Calu3 (cell line): Measurements from ENCODE around the gene CNPY1. TPM values are rescaled to one million over a fixed set of nuclear protein-coding genes. Genes with fewer than 3 reads are reported as not detected.

Experiments used
- BruUV-seq: library from RNA; stranded (reverse); fragments of 400-500 nt; replicated peaks from 2 replicates; lab custom pipeline; 2021; lab: Mats Ljungman, UMichigan
- CTCF ChIA-PET: fragments of 300-600 bp; sonication (Branson Sonifier 250); formaldehyde crosslinking; loops from one replicate; lab custom pipeline; 2022; ENCODE audit warnings: antibody characterized with exemption; lab: Charles Lee
- DNase-seq: peaks from one replicate; pipeline ENCODE4 v3.0.0; 2022
- H3K27ac Mint-ChIP-seq: one replicate; pipeline ENCODE4 v1.8.0; 2022; ENCODE audit warnings: mixed read lengths; ENCODE audit not compliant: unreplicated experiment
- H3K27me3 Mint-ChIP-seq: one replicate; pipeline ENCODE4 v1.8.0; 2022; ENCODE audit warnings: mixed read lengths; ENCODE audit not compliant: unreplicated experiment
- H3K36me3 Mint-ChIP-seq: one replicate; pipeline ENCODE4 v1.8.0; 2022; ENCODE audit warnings: mild to moderate bottlenecking, moderate library complexity, mixed read lengths; ENCODE audit not compliant: insufficient read depth, unreplicated experiment
- H3K4me1 Mint-ChIP-seq: one replicate; pipeline ENCODE4 v1.8.0; 2022; ENCODE audit warnings: mild to moderate bottlenecking, low read depth, mixed read lengths; ENCODE audit not compliant: unreplicated experiment
- H3K4me3 Mint-ChIP-seq: one replicate; pipeline ENCODE4 v1.8.0; 2022; ENCODE audit warnings: mild to moderate bottlenecking, low read depth, moderate library complexity, mixed read lengths; ENCODE audit not compliant: unreplicated experiment
- H3K9me3 Mint-ChIP-seq: one replicate; pipeline ENCODE4 v1.8.0; 2022; ENCODE audit warnings: low read depth, mixed read lengths; ENCODE audit not compliant: unreplicated experiment
- CTCF ChIP-seq: fragments of 200-600 bp; IDR thresholded peaks from one replicate; pipeline ENCODE4 v1.8.0; 2022; ENCODE audit warnings: antibody characterized with exemption; ENCODE audit not compliant: unreplicated experiment
- intact Hi-C: fragments of 100-400 bp; cut with micrococcal nuclease; formaldehyde crosslinking; loops from one replicate; pipeline ENCODE4 v1.10.0; 2022; ENCODE audit not compliant: unreplicated experiment
- total RNA-seq: library from RNA; stranded (reverse); gene quantifications from 2 replicates; pipeline ENCODE4 v1.2.3, GENCODE V29; 2022

The CNPY1 gene
- total RNA-seq, 1 experiment from 2014 or later: not detected

DNA sequence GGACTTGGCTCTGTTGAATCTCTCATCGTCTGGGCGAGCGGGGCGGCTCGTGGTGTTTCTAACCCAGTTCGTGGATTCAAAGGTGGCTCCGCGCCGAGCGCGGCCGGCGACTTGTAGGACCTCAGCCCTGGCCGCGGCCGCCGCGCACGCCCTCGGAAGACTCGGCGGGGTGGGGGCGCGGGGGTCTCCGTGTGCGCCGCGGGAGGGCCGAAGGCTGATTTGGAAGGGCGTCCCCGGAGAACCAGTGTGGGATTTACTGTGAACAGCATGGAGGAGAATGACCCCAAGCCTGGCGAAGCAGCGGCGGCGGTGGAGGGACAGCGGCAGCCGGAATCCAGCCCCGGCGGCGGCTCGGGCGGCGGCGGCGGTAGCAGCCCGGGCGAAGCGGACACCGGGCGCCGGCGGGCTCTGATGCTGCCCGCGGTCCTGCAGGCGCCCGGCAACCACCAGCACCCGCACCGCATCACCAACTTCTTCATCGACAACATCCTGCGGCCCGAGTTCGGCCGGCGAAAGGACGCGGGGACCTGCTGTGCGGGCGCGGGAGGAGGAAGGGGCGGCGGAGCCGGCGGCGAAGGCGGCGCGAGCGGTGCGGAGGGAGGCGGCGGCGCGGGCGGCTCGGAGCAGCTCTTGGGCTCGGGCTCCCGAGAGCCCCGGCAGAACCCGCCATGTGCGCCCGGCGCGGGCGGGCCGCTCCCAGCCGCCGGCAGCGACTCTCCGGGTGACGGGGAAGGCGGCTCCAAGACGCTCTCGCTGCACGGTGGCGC, 88.1 kb downstream of the CNPY1 start, which contains the start of gene EN2:
Gene EN2 (plus strand): TSS at position 19 of the 767 bp plus-strand sequence. CDS start 249 bp downstream, at position 268.
- no TSS peak for BruUV-seq
- peak; percentile 26 for DNase-seq
- no peak for TF ChIP-seq CTCF
- Mint-ChIP-seq H3K4me1 (peaks cover 20% of the 10 kb centered on the region), H3K27me3 (peaks cover 75% of the 10 kb centered on the region), H3K27ac (peak within 1 kb of the TSS; percentile 82), H3K4me3 (peak within 1 kb of the TSS; percentile 86), H3K9me3 (no peaks in the 10 kb centered on the region), H3K36me3 (peaks cover 40% of the 10 kb centered on the region)
- intact Hi-C loops: no loop called here
- CTCF ChIA-PET: no interaction called here

- Mint-ChIP-seq H3K9me3 (no peaks in the 10 kb centered on the region), H3K4me1 (peaks cover 20% of the 10 kb centered on the region), H3K27me3 (peaks cover 82% of the 10 kb centered on the region), H3K36me3 (peaks cover 40% of the 10 kb centered on the region), H3K27ac (peak overlapping the region; percentile 82), H3K4me3 (peak overlapping the region; percentile 86)
- CTCF ChIA-PET: no interaction called here
- intact Hi-C loops: no loop called here
- BruUV-seq: no TSS peak
- DNase-seq: peak; percentile 36
- TF ChIP-seq CTCF: no peak
Observed at GRCh38 chr7:155457544-155458110, 88.7 kb downstream of the CNPY1 start.

DNA sequence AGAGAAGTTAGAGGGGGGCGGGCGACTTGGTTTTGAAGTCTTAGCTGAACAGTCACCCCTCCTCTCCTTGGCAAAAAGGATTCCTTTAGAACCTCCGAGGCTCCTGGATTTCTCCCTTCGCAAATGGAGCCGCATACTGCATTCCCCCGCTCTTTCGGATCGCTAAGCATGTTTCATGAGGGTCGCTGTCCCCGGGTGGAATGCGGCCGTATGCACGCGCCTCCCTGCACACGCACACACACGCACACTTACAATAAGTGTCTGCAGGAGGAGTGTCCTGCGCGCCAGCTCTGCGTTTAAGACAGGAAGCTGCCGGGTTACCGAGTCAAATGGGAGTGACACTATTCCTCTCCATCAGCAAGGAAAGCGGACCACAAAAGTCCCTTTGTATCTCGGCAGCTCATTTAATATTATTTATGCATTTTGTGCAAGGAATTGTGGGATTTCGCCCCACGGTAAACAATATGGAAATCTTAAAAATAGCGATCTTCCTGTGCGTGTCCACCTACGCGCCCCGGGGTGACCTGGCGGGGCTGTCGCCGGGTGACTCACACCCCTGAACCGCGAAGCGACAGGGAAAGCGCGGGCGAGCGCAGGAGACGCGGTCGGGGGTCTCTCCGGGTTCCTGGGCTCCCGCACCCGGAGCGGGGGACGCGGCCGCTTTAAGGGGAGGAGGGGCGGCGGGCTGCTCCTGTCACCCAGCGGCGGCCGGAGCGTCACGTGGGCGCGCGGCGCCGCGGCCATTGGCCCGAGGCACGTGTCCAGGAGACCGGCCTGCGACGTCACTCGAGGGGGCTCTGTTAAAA, 89.4 kb downstream of the CNPY1 start:
- DNase-seq: peak; percentile 86
- no TSS peak for BruUV-seq
- Mint-ChIP-seq H3K9me3 (no peaks in the 10 kb centered on the region), H3K36me3 (peaks cover 40% of the 10 kb centered on the region), H3K27me3 (peaks cover 88% of the 10 kb centered on the region), H3K4me1 (peaks cover 20% of the 10 kb centered on the region), H3K4me3 (peak overlapping the region; percentile 86), H3K27ac (peak overlapping the region; percentile 70)
- intact Hi-C loops: no loop called here
- TF ChIP-seq CTCF: no peak
- CTCF ChIA-PET: no interaction called here
